PC-9 (cell line): ENCODE measurements around the gene TMEM258. TPM values are rescaled to one million over a fixed set of nuclear protein-coding genes. Genes with fewer than 3 reads are reported as not detected.

Source experiments
- BruUV-seq: library from RNA; stranded (reverse); fragments of 400-500 nt; replicated peaks from 2 replicates; lab custom pipeline; 2021; lab: Mats Ljungman, UMichigan
- CTCF ChIA-PET: fragments of 300-600 bp; sonication (Branson Sonifier 250); formaldehyde crosslinking; loops from one replicate; lab custom pipeline; 2022; ENCODE audit warnings: antibody characterized with exemption; lab: Charles Lee
- POLR2A ChIA-PET: fragments of 300-600 bp; sonication (Branson Sonifier 250); formaldehyde crosslinking; loops from one replicate; lab custom pipeline; 2022; ENCODE audit warnings: antibody characterized with exemption; ENCODE audit not compliant: unreplicated experiment; lab: Charles Lee
- DNase-seq, 2 experiments: peaks; one replicate each; pipeline versions ENCODE4 v3.0.0 to v3.0.0-alpha.2; 2015 to 2022; ENCODE audit warnings: mixed read lengths in 1 of 2
- H2AFZ ChIP-seq: fragments of 200-600 bp; sonication (generic); 2 replicates; pipeline ENCODE4 v1.8.1; 2017; ENCODE audit warnings: antibody characterized with exemption
- H3F3A ChIP-seq: fragments of 200-600 bp; sonication (generic); 2 replicates; pipeline ENCODE4 v1.8.1; 2017; ENCODE audit warnings: antibody characterized with exemption, mild to moderate bottlenecking, low read depth; ENCODE audit not compliant: insufficient read depth
- H3K27ac ChIP-seq: fragments of 200-600 bp; sonication (generic); 2 replicates; pipeline ENCODE4 v1.6.1; 2016; ENCODE audit warnings: mixed run types
- H3K27me3 ChIP-seq: fragments of 200-600 bp; sonication (generic); 2 replicates; pipeline ENCODE4 v1.6.1; 2016; ENCODE audit warnings: low read depth, mixed run types; ENCODE audit not compliant: insufficient read depth
- H3K36me3 ChIP-seq: fragments of 200-600 bp; sonication (generic); 2 replicates; pipeline ENCODE4 v1.6.1; 2016; ENCODE audit warnings: low read depth, mixed run types
- H3K4me1 ChIP-seq: fragments of 200-600 bp; sonication (generic); replicated peaks from 2 replicates; pipeline ENCODE4 v1.6.1; 2016; ENCODE audit warnings: mixed run types; ENCODE audit not compliant: insufficient read depth
- H3K4me2 ChIP-seq: fragments of 200-600 bp; sonication (generic); 2 replicates; pipeline ENCODE4 v1.6.1; 2017; ENCODE audit warnings: mixed run types
- H3K4me3 ChIP-seq: fragments of 200-600 bp; sonication (generic); 2 replicates; pipeline ENCODE4 v1.6.1; 2016; ENCODE audit warnings: mixed run types
- H3K79me2 ChIP-seq: fragments of 200-600 bp; sonication (generic); 2 replicates; pipeline ENCODE4 v1.6.1; 2017; ENCODE audit warnings: low read depth, mixed run types
- H3K9me2 ChIP-seq: fragments of 200-600 bp; sonication (generic); 2 replicates; pipeline ENCODE4 v1.8.1; 2017; ENCODE audit warnings: mild to moderate bottlenecking; ENCODE audit not compliant: insufficient read depth
- H3K9me3 ChIP-seq: fragments of 200-600 bp; sonication (generic); 2 replicates; pipeline ENCODE4 v1.8.1; 2016; ENCODE audit warnings: low read depth; ENCODE audit not compliant: insufficient read depth
- H4K20me1 ChIP-seq: fragments of 200-600 bp; sonication (generic); 2 replicates; pipeline ENCODE4 v1.8.1; 2017; ENCODE audit not compliant: insufficient read depth
- CTCF ChIP-seq: fragments of 200-600 bp; sonication (generic); conservative IDR thresholded peaks from 2 replicates; pipeline ENCODE4 v1.6.1; 2017; ENCODE audit warnings: mixed run types, antibody characterized with exemption, mild to moderate bottlenecking, moderate library complexity
- EZH2 ChIP-seq: fragments of 200-600 bp; sonication (generic); IDR thresholded peaks from 2 replicates; pipeline ENCODE4 v1.8.0; 2017; ENCODE audit warnings: antibody characterized with exemption, low read depth
- intact Hi-C: fragments of 100-400 bp; cut with micrococcal nuclease; formaldehyde crosslinking; loops from one replicate; pipeline ENCODE4 v1.10.0; 2022; ENCODE audit not compliant: unreplicated experiment
- total RNA-seq: library from RNA; stranded (reverse); gene quantifications from 2 replicates; pipeline ENCODE4 v1.2.3, GENCODE V29; 2021

The TMEM258 gene
- total RNA-seq, 1 experiment from 2014 or later, result 217 TPM

DNA sequence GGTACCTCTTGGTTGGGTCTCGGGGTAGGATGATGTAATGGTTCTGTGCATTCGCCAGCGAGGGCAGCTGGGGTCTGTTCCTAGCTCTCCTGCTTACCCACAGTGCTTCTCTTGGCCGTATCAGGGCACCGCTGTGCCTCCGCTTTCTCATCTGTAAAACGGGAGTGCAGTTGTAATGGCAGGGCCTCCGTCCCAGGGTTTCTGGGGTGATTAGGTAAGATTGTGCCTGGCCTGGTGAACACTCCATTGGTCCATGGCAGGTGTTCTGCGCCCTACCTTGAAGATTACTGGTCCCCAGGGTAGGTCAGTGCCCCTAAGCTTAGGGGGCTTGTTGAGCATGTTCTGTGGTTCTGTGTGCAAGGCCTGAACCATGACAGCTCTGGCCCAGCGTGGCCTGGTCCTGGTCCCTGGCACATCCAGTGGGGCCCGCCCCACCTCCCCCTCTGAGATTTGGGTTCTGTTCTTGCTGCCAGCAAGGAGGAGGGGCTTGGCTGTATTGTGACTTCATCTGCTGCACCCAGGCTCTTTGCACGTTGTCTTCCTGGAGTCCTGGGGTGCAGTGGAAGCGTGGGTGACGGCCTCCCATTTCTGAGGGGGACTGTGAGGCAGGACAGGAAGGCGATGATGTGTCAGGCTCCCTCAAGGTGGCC is 35.1 kb downstream of the TMEM258 start:
- no peak for DNase-seq
- Histone ChIP-seq H3K9me3 (no peaks in the 10 kb centered on the region), H3F3A (peaks cover 6% of the 10 kb centered on the region; the same call in 1 of the 2 replicates), H3K79me2 (no peaks in the 10 kb centered on the region; the same call in 1 of the 2 replicates), H3K4me3 (no peak overlapping the region), H4K20me1 (no peaks in the 10 kb centered on the region), H3K27ac (peak overlapping the region; percentile 68), H3K4me2 (peak overlapping the region; percentile 74), H2AFZ (no peak overlapping the region), H3K9me2 (no peaks in the 10 kb centered on the region), H3K27me3 (no peaks in the 10 kb centered on the region), H3K36me3 (no peaks in the 10 kb centered on the region), H3K4me1 (peaks cover 22% of the 10 kb centered on the region)
- ChIA-PET POLR2A (no interaction called here), CTCF (no interaction called here)
- TF ChIP-seq EZH2 (no peak), CTCF (no peak)
- intact Hi-C loops, result no loop called here
- BruUV-seq, result no TSS peak

DNA sequence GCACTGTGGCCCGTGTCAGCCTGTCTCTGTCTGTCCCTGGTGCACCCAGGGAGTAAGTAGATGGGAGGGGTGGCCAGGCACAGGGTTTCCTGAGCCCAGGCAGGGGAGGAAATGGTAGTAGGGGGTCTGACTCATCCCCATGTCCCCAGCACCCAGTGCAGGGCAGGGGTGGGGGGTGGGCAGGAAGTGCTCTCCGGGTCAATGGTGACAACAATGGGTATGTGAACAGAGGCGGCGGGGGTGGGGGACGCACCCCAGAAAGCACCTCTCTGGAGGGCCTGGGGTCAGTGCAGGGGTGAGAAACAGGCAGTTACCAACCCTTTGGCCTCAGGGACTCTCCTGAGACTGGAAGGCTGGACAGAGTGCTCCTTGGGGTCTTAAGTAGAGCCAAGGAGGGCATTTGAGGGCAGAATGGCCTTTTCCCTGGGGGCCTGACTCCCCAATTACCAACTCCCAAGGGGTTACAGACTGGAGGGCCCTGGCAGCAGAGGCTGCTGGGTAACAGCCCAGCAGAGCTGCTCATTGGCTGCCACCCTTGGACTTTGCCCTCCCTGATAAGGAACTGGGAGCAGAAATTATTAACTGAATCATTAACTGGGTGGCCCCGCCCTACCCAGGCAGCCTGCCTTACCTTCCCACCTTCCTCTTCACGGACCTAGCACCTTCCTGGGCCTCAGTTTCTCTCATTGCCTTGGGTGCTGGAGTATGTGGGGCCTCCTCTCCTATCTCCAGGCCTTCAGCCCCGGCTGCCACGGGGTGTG is 35.8 kb downstream of the TMEM258 start:
- POLR2A ChIA-PET, result no interaction called here
- intact Hi-C loops, result no loop called here
- no peaks in the 10 kb centered on the region for H3K36me3 ChIP-seq
- H3F3A ChIP-seq, result peaks cover 6% of the 10 kb centered on the region; the same call in 1 of the 2 replicates
- peaks cover 22% of the 10 kb centered on the region for H3K4me1 ChIP-seq
- H3K4me2 ChIP-seq, result peak overlapping the region; percentile 74
- CTCF ChIA-PET, result no interaction called here
- H3K9me3 ChIP-seq, result no peaks in the 10 kb centered on the region
- no peaks in the 10 kb centered on the region; the same call in 1 of the 2 replicates for H3K79me2 ChIP-seq
- H3K4me3 ChIP-seq, result no peak overlapping the region; the same call in 1 of the 2 replicates
- H3K9me2 ChIP-seq, result no peaks in the 10 kb centered on the region
- no peaks in the 10 kb centered on the region for H3K27me3 ChIP-seq
- peak overlapping the region; percentile 75 for H2AFZ ChIP-seq
- BruUV-seq, result no TSS peak
- TF ChIP-seq CTCF (no peak), EZH2 (no peak)
- peak; percentile 42 to 79 for DNase-seq
- H4K20me1 ChIP-seq, result no peaks in the 10 kb centered on the region
- H3K27ac ChIP-seq, result peak overlapping the region; percentile 68

DNA sequence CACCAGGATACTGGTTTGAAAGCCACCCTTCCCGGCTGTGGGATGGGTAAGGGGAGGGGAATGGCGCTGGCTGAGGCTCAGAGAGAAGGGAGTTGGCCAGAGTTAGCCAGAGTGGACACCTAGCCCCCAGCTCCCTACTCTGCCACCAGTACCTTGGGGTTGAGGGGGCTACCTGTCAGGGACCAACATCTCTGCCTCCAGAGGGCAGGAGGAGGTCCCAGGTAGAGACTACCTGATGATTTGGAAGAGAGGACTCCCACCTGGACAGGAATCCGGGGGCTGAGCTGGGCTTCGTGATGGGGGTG is 36.3 kb downstream of the TMEM258 start:
- no peaks in the 10 kb centered on the region; the same call in 1 of the 2 replicates for H3K79me2 ChIP-seq
- no peaks in the 10 kb centered on the region for H3K9me3 ChIP-seq
- H3K27ac ChIP-seq, result peak overlapping the region; percentile 68; the same call in 1 of the 2 replicates
- no peak overlapping the region; the same call in 1 of the 2 replicates for H3K4me3 ChIP-seq
- no peaks in the 10 kb centered on the region for H3K27me3 ChIP-seq
- peaks cover 22% of the 10 kb centered on the region for H3K4me1 ChIP-seq
- H3K9me2 ChIP-seq, result no peaks in the 10 kb centered on the region
- H2AFZ ChIP-seq, result peak overlapping the region; percentile 75; the same call in 1 of the 2 replicates
- ChIA-PET CTCF (no interaction called here), POLR2A (no interaction called here)
- H3K4me2 ChIP-seq, result peak overlapping the region; percentile 74
- intact Hi-C loops, result no loop called here
- H4K20me1 ChIP-seq, result no peaks in the 10 kb centered on the region
- H3K36me3 ChIP-seq, result no peaks in the 10 kb centered on the region
- DNase-seq, result no peak
- TF ChIP-seq EZH2 (no peak), CTCF (no peak)
- H3F3A ChIP-seq, result peaks cover 6% of the 10 kb centered on the region; the same call in 1 of the 2 replicates
- BruUV-seq, result no TSS peak
